Measurements from ENCODE around the gene SHKBP1. TPM values are rescaled to one million over a fixed set of nuclear protein-coding genes. Genes with fewer than 3 reads are reported as not detected.
"Not testable (repeated sequence)": the region's sequence is repeated elsewhere in the genome, so short reads cannot be mapped to it uniquely, and the experiment has no call there.

The SHKBP1 gene
- total and polyA plus RNA-seq, 8 donors: 33.6 to 122 (median 43.8) TPM

DNA sequence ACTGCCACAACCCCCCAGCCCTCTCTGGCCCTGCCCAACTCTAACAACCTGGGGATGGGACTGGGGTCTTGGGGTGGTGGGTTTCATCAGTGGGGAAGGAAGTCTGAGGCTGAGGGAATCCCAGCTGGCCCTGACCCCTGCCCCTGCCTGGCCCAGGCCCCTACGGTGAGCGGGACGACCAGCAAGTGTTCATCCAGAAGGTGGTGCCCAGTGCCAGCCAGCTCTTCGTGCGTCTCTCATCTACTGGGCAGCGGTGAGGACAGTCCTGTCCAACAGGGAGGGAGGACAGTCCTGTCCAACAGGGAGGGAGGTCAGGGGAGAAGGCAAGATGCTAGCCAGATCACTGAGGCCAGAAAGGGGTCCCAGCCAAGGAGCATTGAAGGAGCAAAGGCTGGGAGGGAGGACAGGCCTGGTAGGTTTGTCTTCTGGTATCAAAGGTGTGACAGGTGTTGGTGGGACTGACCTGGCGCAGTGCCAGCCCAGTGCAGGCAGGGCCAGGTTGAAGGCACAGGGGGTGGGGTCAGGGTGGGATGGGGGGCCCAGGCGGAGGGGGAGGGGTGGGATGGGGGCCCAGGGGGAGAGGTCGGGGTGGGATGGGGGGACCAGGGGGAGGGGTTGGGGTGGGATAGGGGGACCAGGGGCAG is 12.4 kb downstream of the SHKBP1 start:
- TF ChIP-seq, protein P1, sequence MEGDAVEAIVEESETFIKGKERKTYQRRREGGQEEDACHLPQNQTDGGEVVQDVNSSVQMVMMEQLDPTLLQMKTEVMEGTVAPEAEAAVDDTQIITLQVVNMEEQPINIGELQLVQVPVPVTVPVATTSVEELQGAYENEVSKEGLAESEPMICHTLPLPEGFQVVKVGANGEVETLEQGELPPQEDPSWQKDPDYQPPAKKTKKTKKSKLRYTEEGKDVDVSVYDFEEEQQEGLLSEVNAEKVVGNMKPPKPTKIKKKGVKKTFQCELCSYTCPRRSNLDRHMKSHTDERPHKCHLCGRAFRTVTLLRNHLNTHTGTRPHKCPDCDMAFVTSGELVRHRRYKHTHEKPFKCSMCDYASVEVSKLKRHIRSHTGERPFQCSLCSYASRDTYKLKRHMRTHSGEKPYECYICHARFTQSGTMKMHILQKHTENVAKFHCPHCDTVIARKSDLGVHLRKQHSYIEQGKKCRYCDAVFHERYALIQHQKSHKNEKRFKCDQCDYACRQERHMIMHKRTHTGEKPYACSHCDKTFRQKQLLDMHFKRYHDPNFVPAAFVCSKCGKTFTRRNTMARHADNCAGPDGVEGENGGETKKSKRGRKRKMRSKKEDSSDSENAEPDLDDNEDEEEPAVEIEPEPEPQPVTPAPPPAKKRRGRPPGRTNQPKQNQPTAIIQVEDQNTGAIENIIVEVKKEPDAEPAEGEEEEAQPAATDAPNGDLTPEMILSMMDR (IDR thresholded peaks at IDR 0.05): no peak
- peaks cover 0 to 69% of the 10 kb centered on the region in 2 donors for H3K36me3 ChIP-seq
- H3K27ac ChIP-seq: no peak overlapping the region
- DNase-seq: no peak
- peaks cover 0 to 25% of the 10 kb centered on the region in 2 donors for H3K4me1 ChIP-seq
- H3K4me3 ChIP-seq: no peak overlapping the region
- intact Hi-C loops (cut with DNase I): no loop called here
- ATAC-seq: no peak
- no peaks in the 10 kb centered on the region for H3K27me3 ChIP-seq
- no peaks in the 10 kb centered on the region for H3K9me3 ChIP-seq

GRCh38 chr19:40589591-40590429 is 13.1 kb downstream of the SHKBP1 start:
- DNase-seq: no peak
- Histone ChIP-seq H3K9me3 (no peaks in the 10 kb centered on the region), H3K27ac (no peak overlapping the region), H3K36me3 (peaks cover 0 to 61% of the 10 kb centered on the region in 2 donors), H3K4me1 (peaks cover 0 to 17% of the 10 kb centered on the region in 2 donors), H3K27me3 (peaks cover 0 to 5% of the 10 kb centered on the region in 2 donors), H3K4me3 (no peak overlapping the region)
- TF ChIP-seq, protein P1 (IDR thresholded peaks at IDR 0.05): no peak
- intact Hi-C loops (cut with DNase I): loop anchor here in 1 of 2 donors (10.0 kb wide), 1 partner anchor 55 kb away; no protein-coding TSS in a partner anchor
- no peak for ATAC-seq

GRCh38 chr19:40590464-40591265 is 14.0 kb downstream of the SHKBP1 start:
- peaks cover 0 to 10% of the 10 kb centered on the region in 2 donors for H3K4me1 ChIP-seq
- TF ChIP-seq, protein P1 (IDR thresholded peaks at IDR 0.05): no peak
- intact Hi-C loops (cut with DNase I): loop anchor here in 1 of 2 donors (10.0 kb wide), 1 partner anchor 56 kb away; no protein-coding TSS in a partner anchor

DNA sequence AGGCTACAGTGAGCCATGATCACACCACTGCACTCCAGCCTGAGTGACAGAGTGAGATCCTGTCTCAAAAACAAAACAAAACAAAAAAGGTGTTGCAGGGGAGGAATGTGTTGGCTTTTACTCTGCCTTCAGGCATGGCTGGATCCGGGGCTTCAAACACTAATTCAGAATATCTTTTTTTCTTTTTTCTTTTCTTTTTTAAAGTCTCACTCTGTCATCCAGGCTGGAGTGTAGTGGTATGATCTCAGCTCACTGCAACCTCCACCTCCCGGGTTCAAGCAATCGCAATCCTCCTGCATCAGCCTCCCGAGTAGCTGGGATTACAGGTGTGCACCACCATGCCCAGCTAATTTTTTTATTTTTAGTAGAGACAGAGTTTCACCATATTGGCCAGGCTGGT is 15.1 kb downstream of the SHKBP1 start:
- H3K27ac ChIP-seq, ATAC-seq, H3K4me3 ChIP-seq, H3K9me3 ChIP-seq, DNase-seq, H3K4me1 ChIP-seq: not testable (repeated sequence)
- Histone ChIP-seq H3K27me3 (peaks cover 6 to 24% of the 10 kb centered on the region in 2 donors), H3K36me3 (peaks cover 0 to 43% of the 10 kb centered on the region in 2 donors)
- intact Hi-C loops (cut with DNase I): loop anchor here in 1 of 2 donors (10.0 kb wide), 1 partner anchor 57 kb away; no protein-coding TSS in a partner anchor

More at GRCh38 chr19:40590464-40591265, 14.0 kb downstream of the SHKBP1 start:
- DNase-seq (no peak), ATAC-seq (no peak)
- H3K4me3 ChIP-seq: no peak overlapping the region
- peaks cover 0 to 14% of the 10 kb centered on the region in 2 donors for H3K27me3 ChIP-seq
- peaks cover 0 to 54% of the 10 kb centered on the region in 2 donors for H3K36me3 ChIP-seq
- no peak overlapping the region for H3K27ac ChIP-seq
- no peaks in the 10 kb centered on the region for H3K9me3 ChIP-seq

DNA sequence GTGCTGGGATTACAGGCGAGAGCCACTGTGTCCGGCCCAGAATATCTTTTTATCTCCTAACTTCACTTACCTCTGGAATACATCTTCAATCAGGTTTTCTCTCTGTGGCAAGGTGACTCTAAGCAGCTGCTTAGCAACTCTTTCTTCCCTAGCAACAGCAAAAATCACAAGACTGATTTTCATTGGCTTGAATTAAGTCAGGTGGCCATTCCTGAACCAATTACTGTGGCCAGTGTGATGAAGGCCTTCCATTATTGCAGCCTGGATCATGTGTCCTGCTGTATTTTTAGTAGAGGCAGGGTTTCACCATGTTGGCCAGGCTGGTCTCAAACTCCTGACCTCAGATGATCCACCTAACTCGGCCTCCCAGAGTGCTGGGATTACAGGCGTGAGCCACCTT is 15.5 kb downstream of the SHKBP1 start:
- H3K4me1 ChIP-seq: peaks cover 0 to 7% of the 10 kb centered on the region in 2 donors
- peak; percentile 42 for ATAC-seq
- H3K9me3 ChIP-seq: no peaks in the 10 kb centered on the region
- intact Hi-C loops (cut with DNase I): loop anchor here in 1 of 2 donors (10.0 kb wide), 1 partner anchor 57 kb away; no protein-coding TSS in a partner anchor
- H3K27me3 ChIP-seq: peaks cover 11 to 29% of the 10 kb centered on the region in 2 donors
- H3K36me3 ChIP-seq: peaks cover 0 to 39% of the 10 kb centered on the region in 2 donors
- TF ChIP-seq, protein P1 (IDR thresholded peaks at IDR 0.05): no peak
- no peak overlapping the region for H3K27ac ChIP-seq
- no peak for DNase-seq
- H3K4me3 ChIP-seq: no peak overlapping the region
